Smooth muscle cell of the pulmonary artery (primary cell): ENCODE results near the gene SPATS2L. TPM values are rescaled to one million over a fixed set of nuclear protein-coding genes. Genes with fewer than 3 reads are reported as not detected.

ENCODE experiments used
- total RNA-seq: library from RNA; depleted of rRNA; stranded (reverse); fragments of >200 nt; gene quantifications from 2 replicates; pipeline ENCODE4 v1.2.3, GENCODE V29; 2014

Gene SPATS2L
- 44.5 and 57.7 TPM in 2 replicates for total RNA-seq

GRCh38 chr2:200306196-200306930 lies at the start of gene SPATS2L:
Gene SPATS2L, plus strand, starts transcription at chr2:200306693. Its CDS starts 82,552 bp downstream, at chr2:200389245.

GRCh38 chr2:200509612-200510433 lies 203.3 kb downstream of the SPATS2L start, which contains the start of gene KCTD18:
Gene KCTD18, minus strand, starts transcription at chr2:200510068. Its CDS starts 3,052 bp downstream, at chr2:200507016.

GRCh38 chr2:200525882-200526651 lies 219.6 kb downstream of the SPATS2L start, which contains the start of gene SGO2:
Gene SGO2, plus strand, starts transcription at chr2:200526207. Its CDS starts 6,769 bp downstream, at chr2:200532976.

Other genes starting within 250 kb of the SPATS2L start
- gene KCTD18, start 203.4 kb downstream of the SPATS2L start, total RNA-seq, result 22.9 and 24.4 TPM in 2 replicates
- gene SGO2, start 219.5 kb downstream of the SPATS2L start, total RNA-seq, result 2.4 and 5.1 TPM in 2 replicates